Measurements from ENCODE around the gene MCTP1. TPM values are rescaled to one million over a fixed set of nuclear protein-coding genes. Genes with fewer than 3 reads are reported as not detected.
"Not testable (repeated sequence)": the region's sequence is repeated elsewhere in the genome, so short reads cannot be mapped to it uniquely, and the experiment has no call there.

Gene MCTP1
- total RNA-seq, 1 donor from 2014 or later = 51.7 TPM

DNA sequence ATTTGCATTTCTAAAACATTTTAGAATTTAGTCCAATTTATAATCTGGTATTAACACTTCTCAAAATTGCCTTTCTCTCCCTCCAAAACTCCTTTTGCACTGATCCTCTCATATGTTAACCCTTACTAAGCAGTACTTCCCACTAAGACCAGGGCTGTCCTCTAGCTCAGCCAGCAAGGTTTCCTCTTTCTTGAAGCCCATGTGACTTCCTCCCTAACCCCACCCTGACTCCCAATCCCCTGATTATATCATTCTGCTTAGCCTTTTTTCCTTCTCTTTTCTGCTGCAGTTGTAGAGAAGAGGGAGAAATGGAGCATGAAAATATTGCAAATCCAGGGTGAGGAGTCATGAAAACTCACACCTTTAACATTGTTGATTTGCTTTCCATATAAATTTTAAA lies 241.7 kb downstream of the MCTP1 start:
- no peak for DNase-seq (ENCODE audit: extremely low read depth, low read depth, low spot score)

GRCh38 chr5:95042037-95042436 lies 242.9 kb downstream of the MCTP1 start:
- DNase-seq (ENCODE audit: extremely low read depth, low read depth, low spot score) = no peak

GRCh38 chr5:95035891-95036685 lies 248.8 kb downstream of the MCTP1 start:
- no peak for DNase-seq (ENCODE audit: extremely low read depth, low read depth, low spot score)

- DNase-seq (ENCODE audit: extremely low read depth, low read depth, low spot score) = peak; percentile 55
Measured at GRCh38 chr5:95032801-95033200, 252.1 kb downstream of the MCTP1 start.

DNA sequence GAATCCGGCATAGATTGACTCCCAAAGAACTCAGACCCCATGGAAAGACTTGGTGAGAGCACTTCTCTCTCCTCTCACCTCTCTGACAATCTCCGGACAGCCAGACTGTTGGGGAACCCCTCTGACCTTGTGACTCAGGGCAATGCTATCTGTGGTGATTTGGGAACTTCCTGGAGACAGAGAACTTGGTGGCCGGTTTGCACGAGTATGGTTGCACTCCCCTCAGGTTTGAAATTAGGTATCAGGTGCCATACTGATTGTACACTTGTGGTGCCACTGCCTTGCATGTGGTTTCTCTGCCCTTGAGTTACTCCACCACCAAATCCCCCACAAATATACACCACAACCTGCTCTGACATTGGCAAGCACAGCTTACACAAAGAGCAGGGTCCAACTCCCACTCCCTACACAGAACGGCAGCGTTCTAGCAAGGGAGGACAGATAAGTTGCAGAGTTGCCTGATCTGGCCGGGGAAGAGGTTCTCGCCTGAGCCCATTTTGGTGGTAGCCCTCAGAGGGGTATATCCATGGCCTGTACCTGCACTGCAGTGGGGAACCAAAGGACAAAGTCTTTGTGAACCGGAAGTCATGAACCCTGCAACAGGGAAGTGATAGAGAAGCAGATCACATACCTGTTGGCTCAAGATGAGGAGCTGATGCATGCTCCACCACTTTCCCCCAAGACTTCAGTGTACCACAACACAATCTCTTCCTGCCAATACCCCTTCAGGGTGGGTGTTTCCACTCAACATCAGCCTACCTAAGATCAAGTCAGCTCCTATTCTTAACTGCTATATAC lies 255.1 kb downstream of the MCTP1 start:
- DNase-seq (ENCODE audit: extremely low read depth, low read depth, low spot score) = no peak

DNA sequence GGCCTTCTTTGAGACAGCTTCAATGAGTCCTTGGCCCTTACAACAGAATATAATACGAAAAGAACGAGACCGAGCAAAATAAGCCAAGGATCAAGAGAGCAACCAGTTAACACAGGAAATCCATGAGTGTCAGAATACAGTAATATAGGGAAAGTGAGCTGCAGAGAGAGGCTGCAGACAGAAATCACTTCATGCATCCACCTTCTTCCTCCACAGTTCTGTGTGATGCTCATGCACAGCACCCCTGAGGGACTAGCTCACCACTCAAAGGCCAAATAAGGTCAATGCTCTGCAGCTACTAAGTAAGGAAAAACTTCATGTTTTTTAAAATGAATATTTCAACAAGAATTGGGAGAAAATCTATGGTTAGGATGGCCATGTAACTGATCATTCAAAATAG lies 257.1 kb downstream of the MCTP1 start:
- no peak for DNase-seq (ENCODE audit: extremely low read depth, low read depth, low spot score)

GRCh38 chr5:95027151-95027721 lies 257.7 kb downstream of the MCTP1 start:
- DNase-seq (ENCODE audit: extremely low read depth, low read depth, low spot score) = no peak

- no peak for DNase-seq (ENCODE audit: extremely low read depth, low read depth, low spot score)
Measured at GRCh38 chr5:95026718-95027117, 258.2 kb downstream of the MCTP1 start.

- no peak for DNase-seq (ENCODE audit: extremely low read depth, low read depth, low spot score)
Measured at GRCh38 chr5:95022967-95023695, 261.8 kb downstream of the MCTP1 start.

DNA sequence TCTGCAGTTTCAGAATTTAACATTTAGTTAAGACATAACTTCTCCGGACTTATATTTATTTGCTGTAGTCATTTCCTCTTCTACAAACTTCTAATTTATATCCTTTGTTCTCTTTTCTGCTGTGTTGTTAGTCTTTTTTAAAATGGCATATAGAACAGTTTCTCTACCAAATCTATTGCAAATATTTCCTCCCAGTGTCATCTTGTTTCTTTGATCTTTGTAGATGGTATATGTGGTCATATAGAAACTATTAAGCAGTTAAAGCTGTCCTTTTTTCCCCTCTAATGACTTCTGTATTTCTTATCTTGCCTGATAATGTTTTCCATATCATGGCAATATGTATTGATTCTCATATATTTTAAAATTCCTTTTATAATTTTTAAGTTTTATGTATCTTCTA lies 264.5 kb downstream of the MCTP1 start:
- DNase-seq (ENCODE audit: extremely low read depth, low read depth, low spot score) = no peak

DNA sequence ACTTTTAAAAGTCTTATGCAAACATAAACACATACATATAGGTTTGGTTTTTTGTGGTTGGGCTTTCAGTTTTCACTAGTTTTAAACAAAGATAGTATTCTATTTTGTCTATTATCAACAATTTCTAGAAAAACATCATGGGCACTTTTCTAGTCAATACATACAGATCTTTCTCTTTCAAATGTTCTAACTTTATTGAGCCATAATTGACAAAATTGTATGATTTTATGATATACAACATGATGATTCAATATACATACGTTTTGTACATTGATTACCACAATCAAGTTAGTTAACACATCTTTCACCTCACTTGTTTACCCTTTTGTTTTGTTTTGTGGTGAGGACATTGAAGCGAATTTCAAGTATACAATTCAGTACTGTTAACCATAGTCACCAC lies 265.9 kb downstream of the MCTP1 start:
- DNase-seq (ENCODE audit: extremely low read depth, low read depth, low spot score) = no peak

DNA sequence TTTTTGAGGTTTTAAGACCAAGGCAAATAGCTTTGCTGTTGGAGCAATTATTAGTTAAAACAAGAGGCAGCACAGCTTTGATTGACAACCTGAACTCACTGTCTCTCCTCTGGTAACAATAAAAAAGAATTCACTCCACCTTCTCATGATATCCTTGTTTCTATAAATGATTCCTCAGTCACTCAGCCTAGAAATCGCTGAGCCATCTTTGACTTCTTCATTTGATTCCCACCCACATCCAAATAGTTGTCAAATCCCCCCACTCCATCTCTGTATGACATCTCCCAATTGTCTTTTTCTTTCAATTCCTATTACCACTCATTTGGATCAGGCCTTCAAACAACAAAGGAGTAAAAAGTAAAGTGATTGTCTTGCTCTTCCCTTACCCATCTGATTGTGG lies 266.4 kb downstream of the MCTP1 start:
- DNase-seq (ENCODE audit: extremely low read depth, low read depth, low spot score) = no peak

GRCh38 chr5:95009812-95010211 lies 275.1 kb downstream of the MCTP1 start:
- DNase-seq (ENCODE audit: extremely low read depth, low read depth, low spot score) = no peak

DNA sequence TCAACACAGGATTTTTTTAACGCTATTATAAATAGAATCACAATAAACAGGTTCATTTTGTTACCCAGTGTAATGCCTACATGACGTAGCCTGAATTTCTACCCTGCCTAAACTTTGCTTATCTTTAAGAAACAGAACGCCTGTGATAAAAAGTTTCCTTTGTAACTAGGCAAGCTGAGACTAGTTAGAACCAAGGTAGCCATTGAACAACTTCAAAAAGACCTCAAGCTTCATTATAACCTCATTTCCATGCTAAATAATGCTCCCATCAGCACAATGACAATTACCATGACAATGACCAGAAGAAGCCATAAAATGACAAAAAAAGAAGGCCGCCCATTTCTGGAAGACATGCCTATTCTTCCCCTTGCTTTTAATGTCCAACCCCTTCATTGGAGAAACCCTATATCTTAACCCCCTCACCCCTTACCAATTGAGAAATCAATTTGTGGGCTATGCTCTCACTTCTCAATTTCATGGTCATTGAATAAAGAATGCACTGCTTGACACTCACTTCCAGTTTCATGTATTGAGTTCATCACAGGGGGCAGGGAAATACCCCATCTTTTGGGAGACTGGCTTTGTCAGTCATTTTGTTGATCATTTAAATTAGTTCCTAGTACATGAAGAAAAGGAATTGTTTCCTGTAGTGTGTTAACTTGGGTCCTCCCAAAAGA lies 276.8 kb downstream of the MCTP1 start:
- DNase-seq (ENCODE audit: extremely low read depth, low read depth, low spot score) = no peak

DNA sequence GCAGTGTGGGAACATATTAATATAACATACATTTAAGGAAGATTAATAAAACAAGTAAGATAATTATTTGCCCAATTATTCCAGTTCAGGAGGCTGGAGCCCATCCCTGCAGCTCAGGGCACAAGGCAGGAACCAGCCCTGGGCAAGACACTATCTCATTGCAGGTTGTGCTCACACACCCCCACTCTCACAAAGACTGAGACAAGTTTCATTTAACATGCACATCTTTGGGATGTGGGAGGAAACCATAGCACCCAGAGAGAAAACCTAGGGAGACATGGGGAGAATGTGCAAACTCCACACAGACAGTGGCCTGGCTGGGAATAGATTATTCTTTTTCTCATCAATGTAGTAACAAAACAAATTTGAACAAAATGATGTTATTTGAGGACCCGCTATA lies 279.1 kb downstream of the MCTP1 start:
- no peak for DNase-seq (ENCODE audit: extremely low read depth, low read depth, low spot score)

DNA sequence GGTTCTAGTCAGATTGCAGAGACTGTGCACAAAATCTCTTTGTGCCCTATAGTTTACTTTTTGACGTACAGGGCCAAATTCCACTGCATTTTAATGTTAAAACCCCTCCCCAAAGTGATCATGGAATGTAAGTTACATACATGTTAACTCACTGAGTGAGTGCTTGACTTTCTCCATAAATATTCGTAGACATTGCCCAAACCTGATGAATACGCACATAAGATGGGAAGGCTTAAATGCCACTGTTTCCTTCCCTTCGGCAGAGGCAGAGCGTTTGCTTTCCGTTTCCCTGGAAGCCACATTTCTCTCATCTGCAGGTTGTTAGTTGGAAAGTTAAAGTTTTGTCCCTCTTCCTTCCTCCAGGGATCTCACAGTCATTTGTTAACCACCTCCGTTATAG lies 286.2 kb downstream of the MCTP1 start:
- no peak for DNase-seq (ENCODE audit: extremely low read depth, low read depth, low spot score)

DNA sequence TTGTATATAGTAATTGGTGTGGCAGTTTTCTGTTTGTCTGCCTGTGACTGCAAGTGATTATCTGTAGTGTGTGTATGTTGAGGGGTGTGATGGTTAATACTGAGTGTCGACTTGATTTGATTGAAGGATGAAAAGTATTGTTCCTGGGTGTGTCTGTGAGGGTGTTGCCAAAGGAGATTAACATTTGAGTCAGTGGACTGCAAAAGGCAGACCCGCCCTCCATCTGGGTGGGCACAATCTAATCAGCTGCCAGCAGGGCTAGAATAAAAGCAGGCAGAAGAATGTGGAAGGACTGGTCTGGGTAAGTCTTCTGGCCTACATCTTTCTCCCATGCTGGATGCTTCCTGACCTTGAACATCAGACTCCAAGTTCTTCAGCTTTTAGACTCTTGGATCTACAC lies 290.4 kb downstream of the MCTP1 start:
- DNase-seq (ENCODE audit: extremely low read depth, low read depth, low spot score) = not testable (repeated sequence)

DNA sequence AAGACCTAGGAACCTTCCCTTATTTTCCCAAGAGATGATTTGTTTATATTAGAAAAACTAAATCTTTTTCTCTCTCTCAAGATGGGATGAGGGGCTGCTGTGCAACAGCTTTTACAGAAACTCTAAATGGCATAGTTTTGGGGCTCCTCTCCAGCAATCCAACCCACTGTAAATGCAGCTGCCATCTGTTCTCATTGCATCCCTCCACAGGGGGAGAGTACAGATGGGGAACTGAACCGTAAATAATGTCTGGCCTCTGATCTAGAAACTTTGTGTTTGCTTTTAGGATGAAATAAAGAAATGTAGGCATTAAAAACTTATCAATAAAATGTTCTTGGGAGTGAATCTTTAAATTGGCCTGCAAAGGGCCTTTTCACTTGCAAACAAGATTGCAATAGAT lies 291.4 kb downstream of the MCTP1 start:
- DNase-seq (ENCODE audit: extremely low read depth, low read depth, low spot score) = no peak

DNA sequence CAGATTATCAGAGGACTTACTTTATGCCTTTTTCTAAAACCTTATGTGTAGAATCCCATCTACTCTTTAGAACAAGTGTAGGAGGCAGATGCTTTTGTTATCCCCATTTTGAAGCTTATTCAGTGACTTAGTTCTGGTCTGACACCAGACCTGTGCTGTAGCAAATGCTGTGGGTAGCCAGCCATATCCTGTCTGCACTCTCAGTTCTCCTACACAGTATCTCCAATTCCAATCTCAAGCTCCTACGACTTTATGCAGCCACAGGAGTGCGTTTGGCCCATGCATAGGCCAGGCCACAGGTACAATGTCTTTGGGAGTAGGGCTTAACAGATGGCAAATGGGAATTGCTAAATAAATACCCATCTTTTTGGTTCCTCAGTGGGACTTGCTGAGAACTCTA lies 292.6 kb downstream of the MCTP1 start:
- DNase-seq (ENCODE audit: extremely low read depth, low read depth, low spot score) = no peak

- no peak for DNase-seq (ENCODE audit: extremely low read depth, low read depth, low spot score)
Measured at GRCh38 chr5:94983861-94984535, 300.9 kb downstream of the MCTP1 start.

Data from glomerular endothelial cell (primary cell).